H1 (cell line): ENCODE data around the gene ZNF425. TPM values are rescaled to one million over a fixed set of nuclear protein-coding genes. Genes with fewer than 3 reads are reported as not detected.

Experiments used
- CBX8 ChIP-seq: fragments of 300-800, 300-1000 bp; sonication (generic); IDR thresholded peaks from 2 replicates; pipeline ENCODE4 v1.7.1; 2016; ENCODE audit warnings: low read depth, low read length, borderline replicate concordance
- CEBPB ChIP-seq: IDR thresholded peaks from 2 replicates; pipeline ENCODE4 v1.6.1; 2012; ENCODE audit warnings: low read depth, low read length
- CTBP2 ChIP-seq: IDR thresholded peaks from 2 replicates; pipeline ENCODE4 v1.7.0; 2011; ENCODE audit warnings: borderline replicate concordance, mild to moderate bottlenecking, moderate library complexity, mixed read lengths, low read length; ENCODE audit not compliant: insufficient read depth, insufficient read length
- EGR1 ChIP-seq: IDR thresholded peaks from 2 replicates; pipeline ENCODE4 v1.6.1; 2011; ENCODE audit warnings: low read depth, low read length, borderline replicate concordance
- EP300 ChIP-seq, 2 experiments: IDR thresholded peaks; 1 replicate in 1 of 2; 2 replicates in 1 of 2; pipeline ENCODE4 v1.6.1; 2011 to 2012; ENCODE audit warnings: low read depth in 2 of 2, low read length in 2 of 2, mild to moderate bottlenecking in 2 of 2, borderline replicate concordance in 1 of 2, inconsistent platforms in 1 of 2, moderate library complexity in 1 of 2
- EZH2 ChIP-seq: fragments of 200-600 bp; sonication (generic); IDR thresholded peaks from 2 replicates; pipeline ENCODE4 v1.7.1; 2012; ENCODE audit warnings: low read depth, mild to moderate bottlenecking, moderate library complexity, low read length, inconsistent platforms; ENCODE audit not compliant: severe bottlenecking
- FOSL1 ChIP-seq: IDR thresholded peaks from 2 replicates; pipeline ENCODE4 v1.6.1; 2011; ENCODE audit warnings: mild to moderate bottlenecking, low read depth, low read length, moderate library complexity; ENCODE audit not compliant: insufficient read depth
- GABPA ChIP-seq: IDR thresholded peaks from 2 replicates; pipeline ENCODE4 v1.6.1; 2011; ENCODE audit warnings: mild to moderate bottlenecking, low read length, moderate library complexity, borderline replicate concordance; ENCODE audit not compliant: insufficient read depth
- GTF2F1 ChIP-seq: IDR thresholded peaks from 2 replicates; pipeline ENCODE4 v1.6.1; 2012; ENCODE audit warnings: low read depth, low read length, improper control_type of control experiment, borderline replicate concordance
- HDAC2 ChIP-seq, 2 experiments: fragments of 300-600 bp in 1 of 2; sonication (generic) in 1 of 2; IDR thresholded peaks; 2 replicates each; pipeline ENCODE4 v1.6.1; 2011 to 2012; ENCODE audit warnings: low read depth in 2 of 2, low read length in 2 of 2, mild to moderate bottlenecking in 2 of 2, moderate library complexity in 2 of 2, borderline replicate concordance in 1 of 2, inconsistent platforms in 1 of 2
- JUND ChIP-seq: IDR thresholded peaks from 2 replicates; pipeline ENCODE4 v1.6.1; 2011; ENCODE audit warnings: mild to moderate bottlenecking, improper control_type of control experiment, low read length
- KDM4A ChIP-seq: IDR thresholded peaks from one replicate; pipeline ENCODE4 v1.7.1; 2012; ENCODE audit warnings: low read depth, mild to moderate bottlenecking, moderate library complexity, low read length, inconsistent platforms; ENCODE audit not compliant: severe bottlenecking
- MAFK ChIP-seq: IDR thresholded peaks from 2 replicates; pipeline ENCODE4 v1.6.1; 2012; ENCODE audit warnings: low read depth, mild to moderate bottlenecking, improper control_type of control experiment, low read length
- POLR2AphosphoS5 ChIP-seq: IDR thresholded peaks from 2 replicates; pipeline ENCODE4 v1.6.1; 2011; ENCODE audit warnings: low read depth, low read length
- RBBP5 ChIP-seq: IDR thresholded peaks from 2 replicates; pipeline ENCODE4 v1.7.1; 2012; ENCODE audit warnings: low read depth, mild to moderate bottlenecking, inconsistent platforms, low read length, moderate library complexity, borderline replicate concordance
- RXRA ChIP-seq: IDR thresholded peaks from 2 replicates; pipeline ENCODE4 v1.6.1; 2011; ENCODE audit warnings: low read depth, mild to moderate bottlenecking, low read length, moderate library complexity; ENCODE audit not compliant: insufficient read depth
- SIRT6 ChIP-seq: IDR thresholded peaks from one replicate; pipeline ENCODE4 v1.7.1; 2012; ENCODE audit warnings: low read length, inconsistent platforms
- SP1 ChIP-seq: IDR thresholded peaks from 2 replicates; pipeline ENCODE4 v1.6.1; 2011; ENCODE audit warnings: low read depth, low read length
- SP4 ChIP-seq: IDR thresholded peaks from 2 replicates; pipeline ENCODE4 v1.6.1; 2012; ENCODE audit warnings: low read length, inconsistent platforms
- TAF1 ChIP-seq: IDR thresholded peaks from 2 replicates; pipeline ENCODE4 v1.6.1; 2011; ENCODE audit warnings: mild to moderate bottlenecking, low read depth, low read length
- TCF12 ChIP-seq: IDR thresholded peaks from 2 replicates; pipeline ENCODE4 v1.6.1; 2011; ENCODE audit warnings: low read depth, mild to moderate bottlenecking, low read length
- ZNF274 ChIP-seq: IDR thresholded peaks from 2 replicates; pipeline ENCODE4 v1.7.0; 2012; ENCODE audit warnings: low read length, borderline replicate concordance; ENCODE audit errors: extremely low read depth
- polyA plus RNA-seq, 7 experiments: library from polyadenylated mRNA; depleted of rRNA in 3 of 7; stranded (reverse) in 5 of 7; unstranded in 2 of 7; fragments of >200 nt in 5 of 7; fragments of 200-250 nt in 2 of 7; gene quantifications; 1 replicate in 5 of 7; 2 replicates in 1 of 7; 4 replicates in 1 of 7; pipeline versions ENCODE4 v1.2.1 to v1.2.3, GENCODE V29; 2011 to 2013; ENCODE audit warnings: missing spikeins in 2 of 7, mixed read lengths in 2 of 7
- total RNA-seq: library from RNA; stranded (reverse); fragmentation: NEBNext Ultra II Directional; extraction: Animal tissue kit (Norgen Biotek cat#: 25700); gene quantifications from 2 replicates; pipeline ENCODE4 v1.2.1, GENCODE V29; 2021
- TF ChIP-seq, protein P1 (sequence below): IDR thresholded peaks from 2 replicates; pipeline ENCODE4 v1.6.1; 2011; ENCODE audit warnings: low read length, improper control_type of control experiment

Gene ZNF425
- total and polyA plus RNA-seq, 2 of the 8 experiments (the other 6 are each of a cell fraction or from before 2014, with no cell fraction given) = 3.4 to 6.1 TPM

DNA sequence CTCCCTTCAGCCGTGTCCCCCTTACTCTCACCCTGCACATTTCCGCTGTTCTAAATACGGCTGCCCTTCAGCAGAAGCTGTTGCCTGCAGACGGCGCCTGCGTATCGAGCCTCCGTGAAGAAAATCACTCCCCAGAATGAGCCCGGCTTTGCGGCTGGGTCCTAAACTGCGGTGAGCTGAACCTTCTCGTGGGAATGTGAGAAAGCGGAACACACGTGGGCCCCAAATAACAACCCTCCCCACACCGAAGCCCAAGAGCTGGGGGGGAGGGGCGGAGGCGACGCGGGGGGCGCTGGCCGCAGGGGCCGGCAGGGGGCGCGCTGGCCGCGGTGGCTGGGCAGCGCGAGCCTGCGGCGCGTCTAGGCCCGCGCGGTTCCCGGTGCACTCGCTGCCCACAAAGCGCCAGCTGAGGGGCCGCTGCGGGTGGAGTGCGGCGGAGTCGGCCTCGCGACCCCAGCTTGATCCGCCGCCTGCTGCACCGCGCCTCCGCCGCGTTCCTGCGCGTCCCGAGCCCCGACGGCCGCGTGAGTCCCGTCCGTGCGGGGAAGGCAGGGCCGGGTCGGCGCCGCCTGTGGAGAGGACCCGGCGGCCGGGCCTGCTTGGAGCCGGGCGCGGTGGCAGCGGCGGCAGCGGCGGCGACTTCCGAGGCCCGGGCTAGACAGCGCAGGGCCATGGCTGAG lies 21.1 kb upstream of the ZNF425 start, which contains the start of gene ZNF398 (continued):
- TF ChIP-seq GTF2F1 (0 out of 2 replicates have a peak, but pooled peaks have one; percentile 12), FOSL1 (0 out of 2 replicates have a peak, but pooled peaks have one; percentile 14), CTBP2 (peak; percentile 55), HDAC2 (IDR thresholded peaks at IDR 0.05; ENCODE audit: borderline replicate concordance in 1 of 2, low read depth in 2 of 2, low read length in 2 of 2) (peak in 1 of 2 experiments; percentile 64; a peak in 1 of 4 replicates), CEBPB (no peak), EGR1 (0 out of 2 replicates have a peak, but pooled peaks have one; percentile 69), KDM4A (peak; percentile 39), JUND (no peak), SP4 (no peak), EP300 (IDR thresholded peaks at IDR 0.05; ENCODE audit: borderline replicate concordance in 1 of 2, low read depth in 2 of 2, low read length in 2 of 2) (no peak), ZNF274 (no peak), MAFK (no peak), GABPA (no peak), TAF1 (peak; percentile 92), SP1 (no peak), CBX8 (no peak), TCF12 (0 out of 2 replicates have a peak, but pooled peaks have one; percentile 55), POLR2AphosphoS5 (no peak; the same call in 1 of the 2 replicates), RBBP5 (no peak; the same call in 1 of the 2 replicates), RXRA (no peak), EZH2 (no peak), SIRT6 (no peak)
- TF ChIP-seq, protein P1, sequence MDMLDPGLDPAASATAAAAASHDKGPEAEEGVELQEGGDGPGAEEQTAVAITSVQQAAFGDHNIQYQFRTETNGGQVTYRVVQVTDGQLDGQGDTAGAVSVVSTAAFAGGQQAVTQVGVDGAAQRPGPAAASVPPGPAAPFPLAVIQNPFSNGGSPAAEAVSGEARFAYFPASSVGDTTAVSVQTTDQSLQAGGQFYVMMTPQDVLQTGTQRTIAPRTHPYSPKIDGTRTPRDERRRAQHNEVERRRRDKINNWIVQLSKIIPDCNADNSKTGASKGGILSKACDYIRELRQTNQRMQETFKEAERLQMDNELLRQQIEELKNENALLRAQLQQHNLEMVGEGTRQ = no peak
